SK-N-MC (cell line): ENCODE results near the gene RGS17.

Experiments
- EZH2 ChIP-seq: fragments of 200-600 bp; sonication (generic); IDR thresholded peaks from one replicate; pipeline ENCODE4 v1.6.1; 2017; ENCODE audit warnings: antibody characterized with exemption
- POLR2AphosphoS5 ChIP-seq: IDR thresholded peaks from 2 replicates; pipeline ENCODE4 v1.6.1; 2012; ENCODE audit warnings: mild to moderate bottlenecking, low read depth, low read length, borderline replicate concordance

- no peak for TF ChIP-seq POLR2AphosphoS5
- no peak for TF ChIP-seq EZH2
These were observed 102.8 kb downstream of the RGS17 start for GRCh38 chr6:153028286-153028685.
